ENCODE measurements around the gene STPG3. TPM values are rescaled to one million over a fixed set of nuclear protein-coding genes. Genes with fewer than 3 reads are reported as not detected.

The STPG3 gene
- total and polyA plus RNA-seq, 8 donors, result not detected

DNA sequence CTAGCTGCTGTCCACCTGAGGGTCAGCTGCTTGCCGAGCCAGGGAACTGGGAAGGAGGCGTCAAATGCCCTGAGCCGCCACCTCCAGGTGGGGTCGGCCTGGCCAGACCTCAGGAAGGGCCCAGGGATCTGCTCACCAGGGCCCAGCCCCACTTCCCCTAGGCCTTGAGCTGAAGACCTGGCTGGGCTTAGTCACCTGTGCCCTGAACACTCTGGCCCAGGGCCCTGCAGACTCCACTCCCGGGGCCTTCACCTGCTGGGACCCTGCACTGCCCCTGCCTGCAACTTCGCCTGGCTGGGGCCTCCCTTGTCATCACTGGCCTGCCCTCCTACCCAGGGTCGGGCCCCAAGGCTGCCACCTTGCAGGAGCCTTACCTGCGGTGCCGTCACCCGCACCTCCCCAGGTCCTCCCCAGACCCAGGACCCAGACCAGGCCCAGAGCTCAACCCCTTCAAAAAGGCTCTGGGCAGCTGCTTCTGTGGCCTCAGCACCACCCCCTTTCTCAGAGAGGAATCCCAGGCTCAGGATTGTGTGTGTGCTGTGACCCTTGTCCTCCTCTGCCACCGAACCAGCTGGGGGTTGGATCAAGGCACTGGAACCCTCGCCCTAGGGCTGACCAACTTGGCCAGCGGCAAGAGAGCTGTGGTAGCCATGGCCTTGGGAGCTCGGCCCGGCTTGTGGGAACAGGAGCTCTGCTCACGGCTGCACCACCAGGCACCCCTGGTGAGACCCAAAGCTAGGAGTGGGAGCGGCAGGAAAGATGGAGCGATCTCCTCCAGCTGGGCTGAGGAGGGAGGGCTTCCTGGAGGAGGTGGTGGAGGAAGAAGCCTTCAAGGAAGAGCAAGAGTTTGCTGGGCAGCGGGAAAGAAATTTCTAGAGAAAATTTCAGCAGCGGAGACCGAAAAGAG, 2.9 kb downstream of the STPG3 start:
- peaks cover 22 to 51% (median 38%) of the 10 kb centered on the region in 4 donors for H3K4me1 ChIP-seq
- H3K9me3 ChIP-seq, result no peaks in the 10 kb centered on the region
- DNase-seq, result no peak
- 48 to 65% (median 53%) methylated on average over 12 to 21 of the region's 21 CpGs for WGBS, 5 donors
- no peaks in the 10 kb centered on the region for H3K27me3 ChIP-seq
- intact Hi-C loops (cut with DNase I; ENCODE audit: low total_unique reads), result no loop called here
- H3K27ac ChIP-seq, result peak overlapping the region in 4 of 5 donors; percentile 76 to 91 (median 82)
- TF ChIP-seq POLR2AphosphoS5 (IDR thresholded peaks at IDR 0.05), result no peak
- no peak for TF ChIP-seq POLR2A (IDR thresholded peaks at IDR 0.05)
- H3K36me3 ChIP-seq, result peaks cover under 1 to 26% (median 21%) of the 10 kb centered on the region in 4 donors
- peak overlapping the region; percentile 94 to 100 (median 98) for H3K4me3 ChIP-seq

DNA sequence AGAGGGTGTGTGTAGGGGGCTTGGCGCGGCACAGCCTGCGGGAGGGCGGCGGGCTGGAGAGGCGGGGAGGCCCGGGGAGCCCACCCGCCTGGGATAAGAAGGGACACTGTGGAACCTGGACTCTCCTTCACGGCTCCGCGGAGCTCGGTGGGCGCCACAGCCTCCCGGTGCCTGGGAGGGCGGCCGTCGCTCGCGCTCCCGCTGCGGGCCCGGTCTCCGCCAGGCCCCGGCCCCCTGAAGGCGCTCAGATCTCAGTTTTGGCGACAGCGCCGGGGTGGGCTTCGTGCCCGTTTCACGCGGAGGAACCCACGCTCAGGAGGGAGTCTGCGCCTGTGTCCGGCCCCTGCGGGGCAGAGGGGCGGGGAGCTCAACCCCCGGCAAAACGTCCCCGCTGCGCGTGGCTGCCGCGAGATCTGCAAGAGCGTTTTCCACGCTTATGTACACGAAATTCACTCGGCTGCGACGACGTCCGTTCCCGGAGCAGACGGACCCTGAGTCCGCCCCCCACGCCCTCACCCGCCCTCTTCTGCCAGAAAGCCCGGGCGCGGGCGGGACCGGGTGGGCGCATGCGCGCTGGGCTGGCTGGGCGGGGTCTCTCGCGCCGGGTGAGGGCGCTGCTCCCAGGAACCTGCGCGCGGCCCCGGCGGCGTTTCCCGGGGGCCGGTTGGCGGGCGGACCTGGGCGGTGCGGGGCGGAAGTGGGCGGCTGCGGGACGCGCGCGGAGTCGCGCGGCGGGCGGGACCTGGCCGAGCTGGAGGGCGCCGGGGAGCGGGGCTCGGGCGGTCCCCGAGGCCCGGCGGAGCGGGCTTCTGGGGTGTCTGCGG, 3.8 kb downstream of the STPG3 start, which contains the start of gene NELFB:
TSS of gene NELFB (plus strand) at position 704 of the 824 bp plus-strand sequence.
- Histone ChIP-seq H3K4me1 (peaks cover 22 to 51% (median 38%) of the 10 kb centered on the region in 4 donors), H3K9me3 (no peaks in the 10 kb centered on the region), H3K27me3 (no peaks in the 10 kb centered on the region), H3K4me3 (peak within 1 kb of the TSS; percentile 94 to 100 (median 98)), H3K36me3 (peaks cover 4 to 32% (median 26%) of the 10 kb centered on the region in 4 donors), H3K27ac (peak within 1 kb of the TSS; percentile 78 to 91 (median 83))
- intact Hi-C loops (cut with DNase I; ENCODE audit: low total_unique reads), result no loop called here
- WGBS, 5 donors, result 0 to 4% (median 1%) methylated on average over 37 to 105 of the region's 105 CpGs
- TF ChIP-seq EP300 (IDR thresholded peaks at IDR 0.05), result no peak
- TF ChIP-seq, protein P1, sequence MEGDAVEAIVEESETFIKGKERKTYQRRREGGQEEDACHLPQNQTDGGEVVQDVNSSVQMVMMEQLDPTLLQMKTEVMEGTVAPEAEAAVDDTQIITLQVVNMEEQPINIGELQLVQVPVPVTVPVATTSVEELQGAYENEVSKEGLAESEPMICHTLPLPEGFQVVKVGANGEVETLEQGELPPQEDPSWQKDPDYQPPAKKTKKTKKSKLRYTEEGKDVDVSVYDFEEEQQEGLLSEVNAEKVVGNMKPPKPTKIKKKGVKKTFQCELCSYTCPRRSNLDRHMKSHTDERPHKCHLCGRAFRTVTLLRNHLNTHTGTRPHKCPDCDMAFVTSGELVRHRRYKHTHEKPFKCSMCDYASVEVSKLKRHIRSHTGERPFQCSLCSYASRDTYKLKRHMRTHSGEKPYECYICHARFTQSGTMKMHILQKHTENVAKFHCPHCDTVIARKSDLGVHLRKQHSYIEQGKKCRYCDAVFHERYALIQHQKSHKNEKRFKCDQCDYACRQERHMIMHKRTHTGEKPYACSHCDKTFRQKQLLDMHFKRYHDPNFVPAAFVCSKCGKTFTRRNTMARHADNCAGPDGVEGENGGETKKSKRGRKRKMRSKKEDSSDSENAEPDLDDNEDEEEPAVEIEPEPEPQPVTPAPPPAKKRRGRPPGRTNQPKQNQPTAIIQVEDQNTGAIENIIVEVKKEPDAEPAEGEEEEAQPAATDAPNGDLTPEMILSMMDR (IDR thresholded peaks at IDR 0.05), result peak in 1 of 7 experiments; percentile 33
- no peak for TF ChIP-seq POLR2A (IDR thresholded peaks at IDR 0.05)
- TF ChIP-seq POLR2AphosphoS5 (IDR thresholded peaks at IDR 0.05), result peak; percentile 33 to 85 (median 75)
- DNase-seq, result peak; percentile 96 to 97

DNA sequence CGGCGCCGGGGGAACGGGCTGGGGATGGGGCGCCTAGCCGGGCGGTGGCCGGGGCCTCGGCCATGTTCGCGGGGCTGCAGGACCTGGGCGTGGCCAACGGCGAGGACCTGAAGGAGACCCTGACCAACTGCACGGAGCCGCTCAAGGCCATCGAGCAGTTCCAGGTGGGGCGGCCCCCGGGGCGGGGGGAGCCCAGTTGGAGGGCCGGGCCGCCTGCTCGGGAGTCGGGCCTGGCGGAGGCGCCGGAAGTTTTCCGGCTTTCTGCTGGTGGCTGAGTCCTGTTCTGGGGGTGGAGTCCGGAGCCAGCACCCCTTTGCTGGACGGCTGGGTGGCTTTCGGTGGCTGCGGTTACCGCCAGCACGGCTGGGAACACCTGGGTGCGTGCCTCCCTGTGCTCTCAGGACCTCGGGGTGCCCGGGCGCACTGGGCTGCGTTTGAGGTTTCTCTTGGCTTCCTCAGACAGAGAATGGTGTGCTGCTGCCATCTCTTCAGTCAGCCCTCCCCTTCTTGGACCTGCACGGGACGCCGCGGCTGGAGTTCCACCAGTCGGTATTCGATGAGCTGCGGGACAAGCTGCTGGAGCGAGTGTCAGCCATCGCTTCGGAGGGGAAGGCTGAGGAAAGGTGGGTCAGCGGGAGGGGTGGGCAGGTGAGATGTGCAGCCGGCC, 4.5 kb downstream of the STPG3 start:
- H3K4me3 ChIP-seq, result peak overlapping the region; percentile 94 to 100 (median 98)
- DNase-seq, result no peak
- WGBS, 5 donors, result 1 to 2% (median 1%) methylated on average over 23 to 51 of the region's 51 CpGs
- peaks cover 4 to 32% (median 26%) of the 10 kb centered on the region in 4 donors for H3K36me3 ChIP-seq
- H3K9me3 ChIP-seq, result no peaks in the 10 kb centered on the region
- H3K4me1 ChIP-seq, result peaks cover 22 to 51% (median 38%) of the 10 kb centered on the region in 4 donors
- TF ChIP-seq, protein P1 (IDR thresholded peaks at IDR 0.05), result no peak
- TF ChIP-seq POLR2AphosphoS5 (IDR thresholded peaks at IDR 0.05) (no peak), POLR2A (IDR thresholded peaks at IDR 0.05) (no peak), EP300 (IDR thresholded peaks at IDR 0.05) (no peak)
- intact Hi-C loops (cut with DNase I; ENCODE audit: low total_unique reads), result no loop called here
- H3K27me3 ChIP-seq, result no peaks in the 10 kb centered on the region
- H3K27ac ChIP-seq, result peak overlapping the region; percentile 78 to 91 (median 82)

DNA sequence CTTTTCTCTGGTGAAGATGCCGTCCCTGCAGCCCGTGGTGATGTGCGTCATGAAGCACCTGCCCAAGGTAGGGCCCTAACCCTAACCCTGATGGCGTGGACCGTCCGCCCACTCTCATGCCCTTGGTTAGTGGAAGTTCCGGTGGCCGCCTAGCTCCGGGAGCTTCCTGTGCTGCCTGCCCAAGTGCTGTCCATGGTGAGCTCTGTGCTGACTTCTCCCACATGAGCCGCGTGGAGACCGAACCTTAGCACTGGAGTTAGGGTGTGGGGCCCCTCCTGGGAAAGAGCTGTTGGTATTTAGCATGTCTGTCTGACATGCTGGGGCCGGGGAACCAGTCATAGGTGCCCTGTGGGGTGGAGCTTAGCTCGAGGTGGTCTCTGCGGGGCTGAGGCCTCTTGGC, 5.3 kb downstream of the STPG3 start:
- TF ChIP-seq POLR2A (IDR thresholded peaks at IDR 0.05), result no peak
- TF ChIP-seq EP300 (IDR thresholded peaks at IDR 0.05), result no peak
- TF ChIP-seq, protein P1 (IDR thresholded peaks at IDR 0.05), result no peak
- no peak for TF ChIP-seq POLR2AphosphoS5 (IDR thresholded peaks at IDR 0.05)
- Histone ChIP-seq H3K4me3 (peak overlapping the region; percentile 94 to 100 (median 98)), H3K9me3 (no peaks in the 10 kb centered on the region), H3K4me1 (peaks cover 22 to 51% (median 38%) of the 10 kb centered on the region in 4 donors), H3K27me3 (no peaks in the 10 kb centered on the region), H3K36me3 (peaks cover 4 to 32% (median 26%) of the 10 kb centered on the region in 4 donors), H3K27ac (no peak overlapping the region)
- DNase-seq, result no peak
- intact Hi-C loops (cut with DNase I; ENCODE audit: low total_unique reads), result no loop called here
- WGBS, 5 donors, result 71 to 87% (median 76%) methylated on average over 15 of the region's 15 CpGs

All from stomach (tissue), 9 donors.